IMR-90 (cell line): ENCODE measurements around the gene FITM2. TPM values are rescaled to one million over a fixed set of nuclear protein-coding genes. Genes with fewer than 3 reads are reported as not detected.

Experiments
- ATAC-seq: fragments of 200-7000 bp; cut with Tn5 transposase; 2 replicates; pipeline ENCODE4 v1.9.1; 2020; ENCODE audit warnings: low read depth, mild to moderate bottlenecking, moderate library complexity
- BruUV-seq: library from RNA; stranded (reverse); fragments of 400-500 nt; replicated peaks from 2 replicates; lab custom pipeline; 2021; lab: Mats Ljungman, UMichigan
- CTCF ChIA-PET: fragments of 300-600 bp; formaldehyde crosslinking; extraction: SDS; loops from one replicate; lab custom pipeline; 2021; ENCODE audit warnings: antibody characterized with exemption; lab: Yijun Ruan, JAX
- POLR2A ChIA-PET: fragments of 300-600 bp; sonication (Branson Sonifier 250); formaldehyde crosslinking; loops from one replicate; lab custom pipeline; 2022; ENCODE audit warnings: antibody characterized with exemption; ENCODE audit not compliant: unreplicated experiment; lab: Charles Lee
- DNase-seq: peaks from one replicate; pipeline ENCODE4 v3.0.0; 2013
- H2AFZ ChIP-seq: replicated peaks from 2 replicates; pipeline ENCODE3; 2013; ENCODE audit warnings: low read length, mild to moderate bottlenecking; ENCODE audit not compliant: poor library complexity
- H2AK5ac ChIP-seq: 2 replicates; pipeline ENCODE4 v1.6.1; 2013; ENCODE audit warnings: low read depth, low read length, inconsistent platforms
- H2AK9ac ChIP-seq: replicated peaks from 2 replicates; pipeline ENCODE3; 2013; ENCODE audit warnings: mild to moderate bottlenecking, low read depth, low read length, moderate library complexity; ENCODE audit not compliant: poor library complexity
- H2BK120ac ChIP-seq: 2 replicates; pipeline ENCODE4 v1.6.1; 2013; ENCODE audit warnings: low read depth, low read length, inconsistent platforms
- H2BK15ac ChIP-seq: 3 replicates; pipeline ENCODE4 v1.6.1; 2013; ENCODE audit warnings: low read depth, low read length, inconsistent platforms
- H2BK20ac ChIP-seq: 2 replicates; pipeline ENCODE4 v1.6.1; 2013; ENCODE audit warnings: low read depth, mild to moderate bottlenecking, inconsistent platforms, low read length, moderate library complexity
- H2BK5ac ChIP-seq: 2 replicates; pipeline ENCODE4 v1.6.1; 2013; ENCODE audit warnings: mild to moderate bottlenecking, low read depth, low read length, inconsistent platforms; ENCODE audit not compliant: poor library complexity, severe bottlenecking
- H3K14ac ChIP-seq: replicated peaks from 2 replicates; pipeline ENCODE4 v1.6.1; 2013; ENCODE audit warnings: low read depth, low read length, inconsistent platforms
- H3K18ac ChIP-seq: 2 replicates; pipeline ENCODE4 v1.6.1; 2013; ENCODE audit warnings: low read depth, low read length, control low read depth
- H3K23ac ChIP-seq: 2 replicates; pipeline ENCODE4 v1.6.1; 2013; ENCODE audit warnings: low read depth, low read length, inconsistent platforms
- H3K27ac ChIP-seq: 2 replicates; pipeline ENCODE4 v1.5.1; 2013; ENCODE audit warnings: mild to moderate bottlenecking, control low read depth, low read length; ENCODE audit not compliant: insufficient read depth
- H3K27me3 ChIP-seq: 2 replicates; pipeline ENCODE4 v1.6.1; 2013; ENCODE audit warnings: low read length; ENCODE audit not compliant: control insufficient read depth, insufficient read depth
- H3K36me3 ChIP-seq: 2 replicates; pipeline ENCODE4 v1.6.1; 2013; ENCODE audit warnings: low read length, mixed read lengths; ENCODE audit not compliant: control insufficient read depth, insufficient read depth
- H3K4ac ChIP-seq: 2 replicates; pipeline ENCODE4 v1.6.1; 2013; ENCODE audit warnings: low read depth, low read length, inconsistent platforms
- H3K4me1 ChIP-seq: 2 replicates; pipeline ENCODE4 v1.6.1; 2013; ENCODE audit warnings: low read length, mixed read lengths; ENCODE audit not compliant: control insufficient read depth, insufficient read depth
- H3K4me2 ChIP-seq: 2 replicates; pipeline ENCODE4 v1.6.1; 2013; ENCODE audit warnings: low read depth, mild to moderate bottlenecking, control low read depth, low read length, moderate library complexity
- H3K4me3 ChIP-seq: 2 replicates; pipeline ENCODE4 v1.5.1; 2013; ENCODE audit warnings: low read depth, mild to moderate bottlenecking, control low read depth, low read length, moderate library complexity; ENCODE audit not compliant: insufficient read depth
- H3K56ac ChIP-seq: 2 replicates; pipeline ENCODE4 v1.6.1; 2013; ENCODE audit warnings: low read length, inconsistent platforms; ENCODE audit not compliant: insufficient read depth; ENCODE audit errors: extremely low read depth
- H3K79me1 ChIP-seq, 2 experiments: 2 replicates each; pipeline ENCODE4 v1.6.1; 2013; ENCODE audit warnings: low read length in 2 of 2, inconsistent platforms in 1 of 2, low read depth in 1 of 2
- H3K9ac ChIP-seq: 2 replicates; pipeline ENCODE4 v1.6.1; 2013; ENCODE audit warnings: low read depth, low read length, control low read depth
- H3K9me1 ChIP-seq: 2 replicates; pipeline ENCODE4 v1.6.1; 2013; ENCODE audit warnings: low read length, inconsistent platforms; ENCODE audit not compliant: insufficient read depth
- H3K9me3 ChIP-seq: 2 replicates; pipeline ENCODE4 v1.6.1; 2013; ENCODE audit warnings: low read length; ENCODE audit not compliant: control insufficient read depth, insufficient read depth
- H4K20me1 ChIP-seq: 2 replicates; pipeline ENCODE4 v1.6.1; 2013; ENCODE audit warnings: low read length, inconsistent platforms; ENCODE audit not compliant: insufficient read depth
- H4K5ac ChIP-seq: 2 replicates; pipeline ENCODE4 v1.6.1; 2013; ENCODE audit warnings: mild to moderate bottlenecking, low read depth, low read length, control low read depth
- H4K8ac ChIP-seq, 2 experiments: 2 replicates each; pipeline ENCODE4 v1.6.1; 2013; ENCODE audit warnings: low read depth in 2 of 2, low read length in 2 of 2, control low read depth in 1 of 2, inconsistent platforms in 1 of 2
- H4K91ac ChIP-seq: 2 replicates; pipeline ENCODE4 v1.6.1; 2013; ENCODE audit warnings: low read depth, low read length, inconsistent platforms; ENCODE audit not compliant: insufficient read depth
- BHLHE40 ChIP-seq: fragments of 150-350 bp; IDR thresholded peaks from 2 replicates; pipeline ENCODE4 v1.6.1; 2016; ENCODE audit warnings: mild to moderate bottlenecking, low read depth, low read length
- CEBPB ChIP-seq: IDR thresholded peaks from 2 replicates; pipeline ENCODE4 v1.6.1; 2012; ENCODE audit warnings: low read depth, low read length, improper control_type of control experiment
- CHD1 ChIP-seq: IDR thresholded peaks from 2 replicates; pipeline ENCODE4 v1.6.1; 2012; ENCODE audit warnings: low read depth, low read length, improper control_type of control experiment
- FOS ChIP-seq: fragments of 150-350 bp; IDR thresholded peaks from 2 replicates; pipeline ENCODE4 v1.6.1; 2016; ENCODE audit warnings: low read depth, low read length
- MAZ ChIP-seq: IDR thresholded peaks from 2 replicates; pipeline ENCODE4 v1.6.1; 2012; ENCODE audit warnings: low read depth, mild to moderate bottlenecking, low read length, improper control_type of control experiment, moderate library complexity, borderline replicate concordance
- MXI1 ChIP-seq: IDR thresholded peaks from 2 replicates; pipeline ENCODE4 v1.6.1; 2012; ENCODE audit warnings: low read depth, mild to moderate bottlenecking, low read length, moderate library complexity, borderline replicate concordance
- NFE2L2 ChIP-seq: fragments of 150-350 bp; IDR thresholded peaks from 2 replicates; pipeline ENCODE4 v1.6.1; 2016; ENCODE audit warnings: low read depth, mild to moderate bottlenecking, low read length
- POLR2A ChIP-seq: IDR thresholded peaks from 2 replicates; pipeline ENCODE4 v1.6.1; 2012; ENCODE audit warnings: mild to moderate bottlenecking, low read depth, low read length
- RAD21 ChIP-seq: IDR thresholded peaks from 2 replicates; pipeline ENCODE4 v1.6.1; 2012; ENCODE audit warnings: low read length, improper control_type of control experiment
- RCOR1 ChIP-seq: IDR thresholded peaks from 2 replicates; pipeline ENCODE4 v1.6.1; 2012; ENCODE audit warnings: mild to moderate bottlenecking, low read length, improper control_type of control experiment; ENCODE audit not compliant: insufficient replicate concordance
- RFX5 ChIP-seq: IDR thresholded peaks from 2 replicates; pipeline ENCODE4 v1.8.0; 2012; ENCODE audit warnings: low read depth, mild to moderate bottlenecking, low read length, moderate library complexity
- WGBS, 2 experiments: methylation state at CpG; one replicate each; pipeline versions ENCODE4 v1.1.5 to v1.1.7; 2013; ENCODE audit warnings: missing lambda C conversion rate in 2 of 2; ENCODE audit not compliant: insufficient read length in 1 of 2; ENCODE audit errors: extremely low coverage in 2 of 2; 5-methylcytosine and 5-hydroxymethylcytosine counted together
- dilution Hi-C: fragments of 300-500 bp; cut with HindIII; formaldehyde crosslinking; loops from one replicate; pipeline ENCODE4 v1.14.3; 2018; ENCODE audit warnings: low sequenced_read_pairs; ENCODE audit not compliant: unreplicated experiment
- in situ Hi-C: fragments of 300-500 bp; cut with MboI; formaldehyde crosslinking; loops from 3 replicates; pipeline ENCODE4 v1.14.3; 2019; ENCODE audit warnings: low sequenced_read_pairs, inconsistent platforms, mixed read lengths
- intact Hi-C: fragments of 100-400 bp; cut with micrococcal nuclease; formaldehyde crosslinking; loops from 2 replicates; pipeline ENCODE4 v1.10.0; 2022
- polyA plus RNA-seq, 3 experiments: library from polyadenylated mRNA; depleted of rRNA; stranded (reverse); fragments of >200 nt; gene quantifications; 2 replicates each; pipeline ENCODE4 v1.2.3, GENCODE V29; 2012; ENCODE audit warnings: low replicate concordance in 1 of 3
- total RNA-seq: library from RNA; depleted of rRNA; stranded (reverse); fragments of >200 nt; gene quantifications from 2 replicates; pipeline ENCODE4 v1.2.3, GENCODE V29; 2012
- TF ChIP-seq, protein P1 (sequence below): conservative IDR thresholded peaks from 2 replicates; pipeline ENCODE4 v1.5.1; 2012; ENCODE audit warnings: mild to moderate bottlenecking, low read depth, low read length, improper control_type of control experiment
- TF ChIP-seq, protein P2 (sequence below): fragments of 150-350 bp; IDR thresholded peaks from 2 replicates; pipeline ENCODE4 v1.6.1; 2016; ENCODE audit warnings: low read depth, mild to moderate bottlenecking, low read length, moderate library complexity, borderline replicate concordance

The FITM2 gene
- total and polyA plus RNA-seq, 2 of the 4 experiments (the other 2 are of a cell fraction): 3.4 to 6.5 TPM

DNA sequence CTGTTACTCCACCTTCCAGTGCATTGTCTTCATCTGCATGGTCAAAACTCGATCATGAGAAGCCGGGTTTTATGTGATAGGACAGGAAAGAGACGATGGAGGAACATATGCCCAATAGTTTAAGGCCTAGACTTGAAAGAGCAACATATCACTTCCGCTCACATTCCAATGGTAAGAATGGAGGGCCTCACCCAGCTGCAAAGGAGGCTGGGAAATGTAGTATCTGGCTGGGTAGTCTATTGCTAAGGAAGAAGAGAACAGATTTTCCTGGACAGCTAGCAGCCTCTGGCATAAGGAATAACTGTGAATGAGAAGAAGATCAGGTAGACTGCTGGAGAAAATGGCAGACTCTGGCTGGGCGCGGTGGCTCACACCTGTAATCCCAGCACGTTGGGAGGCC, 19.2 kb downstream of the FITM2 start:
- H4K8ac ChIP-seq: no peak overlapping the region
- no peak overlapping the region for H4K91ac ChIP-seq
- no peaks in the 10 kb centered on the region for H3K9me3 ChIP-seq
- H3K4me1 ChIP-seq: no peaks in the 10 kb centered on the region; the same call in 1 of the 2 replicates
- H3K18ac ChIP-seq: no peak overlapping the region
- H3K4me2 ChIP-seq: no peak overlapping the region
- TF ChIP-seq, protein P1, sequence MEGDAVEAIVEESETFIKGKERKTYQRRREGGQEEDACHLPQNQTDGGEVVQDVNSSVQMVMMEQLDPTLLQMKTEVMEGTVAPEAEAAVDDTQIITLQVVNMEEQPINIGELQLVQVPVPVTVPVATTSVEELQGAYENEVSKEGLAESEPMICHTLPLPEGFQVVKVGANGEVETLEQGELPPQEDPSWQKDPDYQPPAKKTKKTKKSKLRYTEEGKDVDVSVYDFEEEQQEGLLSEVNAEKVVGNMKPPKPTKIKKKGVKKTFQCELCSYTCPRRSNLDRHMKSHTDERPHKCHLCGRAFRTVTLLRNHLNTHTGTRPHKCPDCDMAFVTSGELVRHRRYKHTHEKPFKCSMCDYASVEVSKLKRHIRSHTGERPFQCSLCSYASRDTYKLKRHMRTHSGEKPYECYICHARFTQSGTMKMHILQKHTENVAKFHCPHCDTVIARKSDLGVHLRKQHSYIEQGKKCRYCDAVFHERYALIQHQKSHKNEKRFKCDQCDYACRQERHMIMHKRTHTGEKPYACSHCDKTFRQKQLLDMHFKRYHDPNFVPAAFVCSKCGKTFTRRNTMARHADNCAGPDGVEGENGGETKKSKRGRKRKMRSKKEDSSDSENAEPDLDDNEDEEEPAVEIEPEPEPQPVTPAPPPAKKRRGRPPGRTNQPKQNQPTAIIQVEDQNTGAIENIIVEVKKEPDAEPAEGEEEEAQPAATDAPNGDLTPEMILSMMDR: no peak
- TF ChIP-seq RAD21: no peak
- TF ChIP-seq POLR2A: no peak
- no peak for TF ChIP-seq RCOR1
- TF ChIP-seq RFX5: no peak
- no peak for TF ChIP-seq MXI1
- TF ChIP-seq, protein P2, sequence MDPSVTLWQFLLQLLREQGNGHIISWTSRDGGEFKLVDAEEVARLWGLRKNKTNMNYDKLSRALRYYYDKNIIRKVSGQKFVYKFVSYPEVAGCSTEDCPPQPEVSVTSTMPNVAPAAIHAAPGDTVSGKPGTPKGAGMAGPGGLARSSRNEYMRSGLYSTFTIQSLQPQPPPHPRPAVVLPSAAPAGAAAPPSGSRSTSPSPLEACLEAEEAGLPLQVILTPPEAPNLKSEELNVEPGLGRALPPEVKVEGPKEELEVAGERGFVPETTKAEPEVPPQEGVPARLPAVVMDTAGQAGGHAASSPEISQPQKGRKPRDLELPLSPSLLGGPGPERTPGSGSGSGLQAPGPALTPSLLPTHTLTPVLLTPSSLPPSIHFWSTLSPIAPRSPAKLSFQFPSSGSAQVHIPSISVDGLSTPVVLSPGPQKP: no peak
- TF ChIP-seq BHLHE40: no peak
- TF ChIP-seq CEBPB: no peak
- TF ChIP-seq FOS: no peak
- TF ChIP-seq NFE2L2: no peak
- TF ChIP-seq MAZ: no peak
- TF ChIP-seq CHD1: no peak
- H2BK20ac ChIP-seq: no peak overlapping the region
- no TSS peak for BruUV-seq
- ChIA-PET POLR2A (no interaction called here), CTCF (no interaction called here)
- no peak overlapping the region for H2BK120ac ChIP-seq
- no peaks in the 10 kb centered on the region for H4K20me1 ChIP-seq
- H2AFZ ChIP-seq: no peak overlapping the region
- no peaks in the 10 kb centered on the region for H3K27me3 ChIP-seq
- no peaks in the 10 kb centered on the region for H3K79me1 ChIP-seq
- H2BK15ac ChIP-seq: no peak overlapping the region
- intact Hi-C loops: no loop called here
- H3K14ac ChIP-seq: no peak overlapping the region
- in situ Hi-C loops: no loop called here
- no peak overlapping the region for H3K23ac ChIP-seq
- H3K36me3 ChIP-seq: no peaks in the 10 kb centered on the region
- no peak overlapping the region for H2AK5ac ChIP-seq
- H3K9me1 ChIP-seq: no peaks in the 10 kb centered on the region
- H2BK5ac ChIP-seq: no peak overlapping the region
- no peak overlapping the region for H3K4ac ChIP-seq
- ATAC-seq (no peak), DNase-seq (no peak)
- H3K4me3 ChIP-seq: no peak overlapping the region
- WGBS, 2 experiments: 89% methylated on average over 3 of the region's 7 CpGs; no CpG with 5 or more reads in 1 of the 2 experiments
- H3K9ac ChIP-seq: no peak overlapping the region
- no peak overlapping the region for H3K27ac ChIP-seq
- H2AK9ac ChIP-seq: no peak overlapping the region
- no peak overlapping the region for H4K5ac ChIP-seq
- H3K56ac ChIP-seq: no peak overlapping the region
- dilution Hi-C loops: no loop called here
